ENCODE data around the gene MMEL1.
A peak's percentile ranks its signal among the peaks of the same experiment; 100 is the strongest.

Gene MMEL1

GRCh38 chr1:2545754-2546514 lies 86.9 kb downstream of the MMEL1 start:
- peak; percentile 72 to 83 (median 75) for DNase-seq (ENCODE audit: low read depth in 2 of 3, low spot score in 1 of 3)

DNA sequence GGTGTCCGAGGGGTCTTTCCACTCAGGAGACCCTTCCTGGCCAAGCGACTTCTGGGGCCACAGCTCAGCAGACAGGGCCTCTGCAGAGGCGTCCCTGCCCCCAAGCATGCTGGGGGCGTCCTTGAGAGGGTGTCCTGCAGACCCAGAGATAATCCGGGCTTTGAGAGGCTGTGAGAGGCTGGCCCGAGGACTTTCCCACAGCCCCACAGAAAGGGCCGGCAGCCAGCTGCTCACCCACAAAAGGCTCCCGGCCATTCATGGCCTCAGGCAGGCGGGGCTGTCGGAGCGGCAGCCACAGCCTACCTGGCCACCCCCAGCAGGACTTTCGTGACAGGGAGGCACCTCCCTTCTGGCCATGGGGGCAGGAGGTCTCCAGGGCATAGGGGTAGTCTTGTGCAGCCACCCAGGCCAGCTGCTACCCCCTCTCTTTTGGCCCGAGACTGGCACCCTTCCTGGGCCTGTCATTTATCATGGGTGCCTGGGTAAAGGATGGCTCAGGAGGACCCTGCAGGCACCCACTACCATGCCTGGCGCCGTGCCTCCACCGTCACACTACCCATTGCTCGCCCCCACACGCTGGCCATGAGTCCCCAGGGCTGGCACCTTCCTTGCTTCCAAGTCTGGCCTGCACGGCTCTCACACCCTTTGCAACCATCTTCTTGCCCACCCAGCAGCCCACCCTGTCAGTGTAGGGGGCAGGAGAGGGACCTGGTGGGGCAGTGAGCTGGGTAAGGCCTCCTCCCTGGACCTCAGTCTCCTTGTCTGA lies 87.8 kb downstream of the MMEL1 start:
- DNase-seq (ENCODE audit: low read depth in 2 of 3, low spot score in 1 of 3): no peak

DNA sequence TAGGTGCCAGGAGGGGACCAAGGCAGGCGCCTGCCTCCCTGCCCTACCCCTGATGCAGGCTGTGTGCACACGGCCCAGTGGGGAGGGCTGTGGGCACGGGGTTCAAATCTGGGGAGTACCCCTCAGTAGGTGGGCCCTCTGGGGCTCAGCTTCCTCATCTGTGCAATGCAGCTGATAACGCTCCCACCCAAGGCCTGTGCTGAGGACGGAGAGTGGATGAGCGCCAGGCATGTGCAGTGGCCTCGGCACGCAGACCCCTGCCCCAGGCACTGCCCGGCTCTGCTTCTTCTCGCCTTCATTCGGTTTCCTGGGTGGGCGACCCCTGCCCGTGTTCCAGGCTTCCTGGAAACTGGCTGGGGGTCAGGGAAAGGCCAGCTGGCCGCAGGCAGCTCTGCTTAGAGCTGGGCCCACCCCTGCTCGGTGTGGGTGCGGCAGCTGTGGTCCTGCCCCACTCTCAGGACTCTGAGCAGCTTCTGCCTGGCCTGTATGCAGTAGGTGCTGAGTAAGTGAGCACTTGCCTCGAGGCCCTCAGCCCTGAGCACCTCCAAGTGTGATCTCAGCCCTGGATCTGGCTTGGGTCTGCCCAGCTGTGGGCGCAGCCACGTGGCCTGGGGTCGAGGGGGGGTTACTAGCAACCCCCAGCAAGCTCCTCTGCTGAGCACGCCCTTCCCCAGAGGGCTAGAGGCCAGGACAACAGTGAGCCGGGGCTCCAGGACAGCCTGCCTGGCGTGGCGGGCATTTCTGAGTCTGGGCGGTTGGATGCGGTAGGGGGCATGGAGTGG lies 88.5 kb downstream of the MMEL1 start:
- DNase-seq (ENCODE audit: low read depth in 2 of 3, low spot score in 1 of 3): no peak

DNA sequence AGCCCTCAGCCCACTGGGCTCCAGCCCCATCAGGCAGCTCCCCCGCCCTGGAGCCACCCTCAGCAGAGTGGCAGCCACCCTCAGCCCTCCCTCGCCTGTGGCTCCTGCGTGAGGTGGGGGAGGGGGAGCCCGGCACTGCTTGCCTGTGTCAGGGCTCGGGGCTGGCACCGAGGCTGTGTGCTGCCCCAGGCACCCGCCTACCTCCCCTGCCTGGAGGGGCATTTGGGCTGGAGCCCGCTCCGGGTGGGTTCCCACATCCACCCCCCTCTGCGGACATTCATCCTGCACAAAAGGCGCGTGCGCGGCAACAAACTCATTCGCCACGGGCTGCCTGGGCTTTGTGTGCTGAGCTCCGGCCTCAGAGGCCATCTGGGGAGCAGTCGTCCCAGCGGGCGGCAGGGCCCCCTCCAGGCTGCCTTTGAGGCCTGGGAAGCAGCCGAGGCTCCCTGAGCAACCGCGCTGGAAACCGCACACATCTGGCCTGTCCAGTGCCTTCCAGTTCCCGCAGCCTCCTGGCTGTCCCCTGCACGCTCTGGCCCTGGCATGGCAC lies 89.2 kb downstream of the MMEL1 start:
- DNase-seq (ENCODE audit: low read depth in 2 of 3, low spot score in 1 of 3): no peak

- no peak for DNase-seq (ENCODE audit: low read depth in 2 of 3, low spot score in 1 of 3)
Observed at GRCh38 chr1:2542246-2542915, 90.4 kb downstream of the MMEL1 start.

DNA sequence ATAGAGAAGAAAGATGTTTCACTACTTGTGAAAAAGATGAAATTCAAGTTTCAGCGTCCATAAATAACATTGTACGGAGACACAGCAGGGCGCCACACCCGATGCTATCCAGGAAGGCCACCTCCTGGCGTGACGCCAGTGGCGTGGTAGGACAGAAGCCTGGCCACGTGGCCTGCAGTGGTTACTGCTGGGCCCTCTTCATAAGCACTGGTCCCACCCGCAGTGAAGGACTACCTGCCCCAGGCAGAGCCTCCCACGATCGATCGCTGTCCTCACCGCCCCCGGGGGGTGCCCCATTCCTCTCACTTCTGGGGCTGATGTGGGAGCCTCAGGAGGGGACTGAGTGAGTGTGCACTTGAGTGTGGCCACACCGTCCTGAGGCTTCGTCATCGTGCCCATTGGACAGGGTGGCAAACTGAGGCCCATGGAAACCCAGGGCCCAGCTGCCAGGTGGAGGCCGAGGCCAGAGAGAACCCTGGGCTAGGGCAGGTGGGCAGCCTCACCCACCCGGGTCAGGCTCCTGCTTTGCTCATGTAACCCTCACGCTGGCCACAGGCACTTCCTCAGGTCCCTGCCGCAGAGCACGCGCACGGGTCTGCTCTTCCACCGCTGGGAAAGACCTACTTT lies 91.1 kb downstream of the MMEL1 start:
- DNase-seq (ENCODE audit: low read depth in 2 of 3, low spot score in 1 of 3): no peak

GRCh38 chr1:2540816-2541492 lies 91.9 kb downstream of the MMEL1 start:
- DNase-seq (ENCODE audit: low read depth in 2 of 3, low spot score in 1 of 3): no peak
